GM12891 (cell line): ENCODE measurements around the gene TMEM8B.

ENCODE experiments used
- POLR2A ChIP-seq: IDR thresholded peaks from 2 replicates; pipeline ENCODE4 v1.6.1; 2011; ENCODE audit warnings: low read depth, low read length, control low read depth
- POLR2AphosphoS5 ChIP-seq: IDR thresholded peaks from 2 replicates; pipeline ENCODE4 v1.6.1; 2011; ENCODE audit warnings: low read depth, low read length, control low read depth
- POU2F2 ChIP-seq: IDR thresholded peaks from 2 replicates; pipeline ENCODE4 v1.6.1; 2011; ENCODE audit warnings: low read depth, mild to moderate bottlenecking, control low read depth, low read length, moderate library complexity
- SPI1 ChIP-seq: IDR thresholded peaks from 2 replicates; pipeline ENCODE4 v1.6.1; 2011; ENCODE audit warnings: low read depth, low read length, control low read depth
- TAF1 ChIP-seq: IDR thresholded peaks from 2 replicates; pipeline ENCODE4 v1.6.1; 2011; ENCODE audit warnings: low read depth, low read length, control low read depth

DNA sequence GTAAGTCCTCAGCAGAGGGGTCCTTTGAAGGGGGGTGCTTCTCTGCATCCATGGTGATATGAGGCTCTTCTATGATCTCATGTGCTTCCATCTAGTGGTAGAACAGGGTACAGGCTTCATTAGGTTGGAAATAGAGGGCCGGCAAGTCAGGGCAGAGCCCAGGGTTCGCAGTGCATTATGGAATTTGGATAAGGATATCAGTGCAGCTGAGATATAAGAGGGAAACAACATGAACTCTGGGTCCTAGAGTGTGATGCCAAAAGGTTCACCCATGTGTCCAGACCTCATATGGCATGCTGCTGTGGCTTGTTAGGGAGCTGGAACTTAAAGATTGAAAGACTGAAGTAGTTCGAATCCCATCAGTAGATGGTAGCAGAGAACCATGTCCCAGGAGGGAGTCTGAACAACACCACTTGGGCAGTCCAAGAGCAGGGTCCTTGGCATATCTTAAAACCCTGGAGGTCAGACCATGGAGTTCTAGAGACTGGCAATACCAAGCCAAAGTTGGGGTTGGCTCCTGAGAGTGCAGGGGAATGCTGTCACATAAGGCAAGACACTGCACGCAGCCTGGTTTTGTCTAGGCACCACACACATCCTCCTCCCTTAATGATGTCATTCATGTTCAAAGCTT, 2.8 kb upstream of the TMEM8B start:
- TF ChIP-seq TAF1 (no peak), SPI1 (no peak), POLR2A (no peak), POLR2AphosphoS5 (no peak), POU2F2 (no peak)
